ENCODE results near the gene C16orf95.
"Not testable (repeated sequence)": the region's sequence is repeated elsewhere in the genome, so short reads cannot be mapped to it uniquely, and the experiment has no call there.

Gene C16orf95

GRCh38 chr16:87346517-87347060 is 29.4 kb upstream of the C16orf95 start:
- no peak for DNase-seq (ENCODE audit: low read depth in 2 of 2)

GRCh38 chr16:87345726-87346424 is 28.7 kb upstream of the C16orf95 start:
- no peak for DNase-seq (ENCODE audit: low read depth in 2 of 2)

DNA sequence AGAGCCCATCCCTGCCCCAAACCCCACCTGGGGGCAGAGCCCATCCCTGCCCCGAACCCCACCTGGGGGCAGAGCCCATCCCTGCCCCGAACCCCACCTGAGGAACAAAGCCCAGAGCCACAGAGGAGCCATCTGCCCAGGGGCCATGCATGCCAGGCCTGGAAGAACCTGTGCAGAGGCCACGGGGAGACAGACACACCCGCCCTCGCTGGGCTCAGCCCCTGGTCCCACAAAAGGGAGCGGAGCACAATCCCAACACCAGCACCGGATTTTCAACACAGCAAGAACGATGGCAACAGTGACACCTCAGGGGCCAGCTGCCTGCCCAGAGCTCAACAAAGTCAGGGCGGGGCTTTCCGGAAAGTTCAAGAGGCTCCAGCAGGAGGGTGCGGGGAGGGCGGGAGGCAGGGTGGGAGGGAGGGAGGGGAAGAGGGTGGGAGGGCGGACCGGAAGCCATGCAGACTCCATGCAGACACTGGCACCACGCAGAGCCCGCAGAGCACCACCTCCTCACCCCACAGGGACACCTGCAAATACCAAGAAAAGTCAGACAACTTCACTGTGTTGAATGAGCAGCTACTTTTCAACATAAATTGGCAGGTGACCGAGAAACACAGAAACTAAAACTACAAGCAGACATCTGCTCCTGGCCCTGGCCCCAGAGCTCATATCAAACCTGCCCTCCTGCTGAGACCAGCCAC is 27.9 kb upstream of the C16orf95 start:
- DNase-seq (ENCODE audit: low read depth in 2 of 2) = peak; percentile 14 to 33

GRCh38 chr16:87344165-87344930 is 27.2 kb upstream of the C16orf95 start:
- no peak for DNase-seq (ENCODE audit: low read depth in 2 of 2)

DNA sequence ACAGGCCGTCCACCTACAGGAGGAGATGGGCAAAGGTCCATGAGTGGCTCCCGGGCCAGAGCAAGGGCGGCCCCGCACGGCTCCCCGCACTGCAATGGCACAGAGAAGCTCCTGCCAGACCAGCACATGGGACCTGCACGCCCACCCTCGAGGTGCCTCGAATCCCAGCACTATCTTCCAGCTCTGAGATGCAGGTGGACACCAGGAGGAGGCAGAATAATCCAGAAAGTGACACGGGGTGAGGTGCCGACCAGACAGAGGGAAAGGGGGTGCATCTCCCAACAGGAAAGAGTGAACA is 26.5 kb upstream of the C16orf95 start:
- DNase-seq (ENCODE audit: low read depth in 2 of 2) = no peak

DNA sequence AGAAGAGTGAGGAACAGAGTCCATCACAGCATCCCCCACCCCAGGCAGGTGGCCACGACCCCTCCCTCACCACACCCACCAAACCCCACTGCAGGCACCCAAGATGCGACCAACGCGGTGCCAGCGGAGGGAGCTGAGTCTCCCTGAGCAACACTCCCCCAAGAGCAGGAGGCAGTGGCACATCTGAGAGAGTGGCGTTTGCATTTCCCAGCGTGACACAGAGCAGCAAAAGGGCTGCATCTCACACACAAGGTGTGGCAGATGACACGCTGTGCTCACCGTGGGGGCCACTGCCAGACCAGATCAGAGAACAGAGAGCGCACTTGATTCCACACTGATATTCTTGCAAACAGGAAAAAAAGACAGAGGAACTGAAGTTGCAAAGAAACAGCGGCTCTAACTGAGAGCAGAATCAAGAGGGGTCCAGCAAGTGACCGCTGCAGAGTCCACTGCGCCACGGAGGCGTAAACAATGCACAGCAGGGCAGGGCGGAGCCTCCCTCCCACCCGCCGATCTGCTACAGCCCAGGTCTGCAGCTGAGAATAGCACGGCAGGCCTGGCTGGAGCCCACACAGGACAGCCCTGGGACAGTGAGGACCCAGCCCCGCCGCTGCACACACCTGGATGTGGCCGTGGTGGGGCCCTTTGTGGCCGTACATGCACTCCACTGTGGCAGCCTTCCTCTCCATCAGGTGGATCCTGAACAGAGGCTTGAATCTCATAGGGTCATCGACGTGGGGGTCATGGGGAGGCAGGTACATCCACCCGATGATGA is 26.0 kb upstream of the C16orf95 start:
- no peak for DNase-seq (ENCODE audit: low read depth in 2 of 2)

GRCh38 chr16:87342504-87342903 is 25.3 kb upstream of the C16orf95 start:
- no peak for DNase-seq (ENCODE audit: low read depth in 2 of 2)

DNA sequence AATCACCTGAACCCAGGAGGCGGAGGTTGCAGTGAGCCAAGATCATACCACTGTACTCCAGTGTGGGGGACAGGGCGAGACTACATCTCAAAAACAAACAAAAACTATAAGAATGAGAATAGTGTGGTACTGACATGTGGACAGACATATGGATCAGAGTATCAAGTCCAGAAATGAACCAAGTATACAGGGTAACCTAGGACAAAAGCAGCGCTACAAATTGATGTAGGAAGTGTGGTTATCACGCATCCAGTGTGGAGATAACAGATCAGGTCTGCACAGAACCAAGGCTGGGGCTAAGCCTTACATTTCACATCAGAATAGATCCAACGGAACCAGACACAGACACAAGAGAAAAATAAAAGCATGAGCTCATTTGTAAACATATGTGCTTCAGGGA is 23.0 kb upstream of the C16orf95 start:
- DNase-seq (ENCODE audit: low read depth in 2 of 2) = no peak

GRCh38 chr16:87339724-87340105 is 22.5 kb upstream of the C16orf95 start:
- not testable (repeated sequence) for DNase-seq (ENCODE audit: low read depth in 2 of 2)

- DNase-seq (ENCODE audit: low read depth in 2 of 2) = no peak
Measured at GRCh38 chr16:87339086-87339723, 22.0 kb upstream of the C16orf95 start.

DNA sequence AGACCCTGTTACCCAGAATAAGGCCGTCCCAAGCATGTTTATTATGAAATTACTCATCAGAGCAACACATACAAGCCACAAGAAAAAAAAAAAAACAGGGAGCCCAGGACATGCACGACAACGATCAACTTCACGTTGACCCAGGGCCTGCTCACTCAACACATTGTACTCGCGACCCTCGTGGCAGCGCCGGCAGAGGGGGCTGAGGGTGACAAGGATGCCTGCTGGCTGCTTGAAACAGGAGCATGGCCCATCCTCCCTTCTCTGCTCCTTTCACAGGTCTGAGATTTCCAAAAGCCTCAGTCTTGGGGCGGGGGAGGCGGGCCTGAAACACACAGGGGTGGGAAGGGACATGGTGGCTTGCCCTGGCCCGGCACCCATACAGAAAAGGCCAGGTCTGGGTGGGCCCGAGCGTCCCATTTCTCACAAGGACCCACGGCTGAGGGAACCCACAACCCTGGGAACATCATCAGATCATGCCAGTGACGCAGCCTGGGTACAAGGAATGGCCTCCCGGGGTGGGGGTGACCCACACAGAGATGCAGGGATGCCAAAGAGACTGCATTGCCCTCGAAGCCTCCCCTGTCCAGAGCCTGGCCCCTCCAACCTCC is 21.1 kb upstream of the C16orf95 start:
- DNase-seq (ENCODE audit: low read depth in 2 of 2) = no peak

DNA sequence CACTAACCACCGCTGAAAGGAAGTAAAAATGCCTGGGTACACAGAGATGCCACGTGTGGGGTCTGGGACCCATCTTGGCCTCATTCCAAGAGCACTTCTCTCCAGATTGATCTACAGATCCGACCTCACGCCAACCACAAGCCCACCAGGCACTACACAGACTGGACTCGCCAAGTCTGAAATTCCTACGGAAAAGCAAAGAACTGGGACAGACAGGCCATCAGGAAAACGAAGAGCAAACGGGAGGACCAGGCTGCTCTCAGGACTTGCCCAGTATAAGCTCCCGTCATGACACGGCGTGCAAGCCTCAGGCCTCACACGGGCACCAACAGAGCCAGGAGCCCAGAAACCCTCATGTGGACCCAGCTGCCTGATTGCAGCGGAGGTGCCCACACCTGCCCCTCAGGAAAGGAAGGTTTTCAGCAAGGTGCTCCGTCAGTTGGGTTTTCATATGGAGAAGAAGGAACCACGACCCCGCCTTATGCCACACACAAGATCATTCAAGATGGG is 20.1 kb upstream of the C16orf95 start:
- DNase-seq (ENCODE audit: low read depth in 2 of 2) = no peak

GRCh38 chr16:87336434-87337240 is 19.4 kb upstream of the C16orf95 start:
- no peak for DNase-seq (ENCODE audit: low read depth in 2 of 2)

DNA sequence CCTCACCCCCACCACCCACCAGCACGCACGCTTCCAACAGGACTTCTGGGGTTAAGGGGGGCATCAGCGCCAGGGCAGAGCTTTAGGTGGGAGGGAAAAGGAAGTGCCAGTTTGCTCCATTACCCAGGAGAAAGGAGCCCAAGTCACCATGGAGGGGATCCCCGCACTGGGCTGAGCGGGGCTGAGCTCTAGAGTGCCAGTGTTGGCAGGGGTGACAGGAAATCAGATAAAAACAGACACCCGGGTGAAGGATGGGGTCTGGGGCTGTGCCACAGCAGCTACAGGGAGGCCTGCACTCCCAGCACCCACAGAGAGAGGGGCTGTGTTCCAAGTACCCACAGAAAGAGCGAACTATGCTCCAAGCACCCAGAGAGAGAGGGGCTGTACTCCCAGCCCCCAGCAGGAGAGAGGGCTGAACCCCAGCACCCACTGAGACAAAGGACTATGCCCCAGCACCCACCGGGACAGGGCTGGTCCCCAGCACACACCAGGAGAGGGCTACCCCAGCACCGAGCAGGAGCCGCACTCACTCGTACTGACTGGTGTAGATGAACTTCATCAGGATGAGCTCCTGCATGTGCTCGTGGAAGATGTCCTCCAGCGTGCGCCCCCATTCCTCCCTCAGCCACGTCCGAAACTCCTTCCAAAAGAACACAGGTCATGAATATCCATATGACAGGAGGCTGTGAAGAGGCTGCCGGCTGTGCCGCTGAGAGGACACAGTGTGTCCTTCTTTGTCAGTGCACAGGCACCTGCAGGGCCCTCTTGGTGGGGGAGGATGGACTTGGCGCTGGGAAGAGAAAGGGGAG is 18.6 kb upstream of the C16orf95 start:
- no peak for DNase-seq (ENCODE audit: low read depth in 2 of 2)

DNA sequence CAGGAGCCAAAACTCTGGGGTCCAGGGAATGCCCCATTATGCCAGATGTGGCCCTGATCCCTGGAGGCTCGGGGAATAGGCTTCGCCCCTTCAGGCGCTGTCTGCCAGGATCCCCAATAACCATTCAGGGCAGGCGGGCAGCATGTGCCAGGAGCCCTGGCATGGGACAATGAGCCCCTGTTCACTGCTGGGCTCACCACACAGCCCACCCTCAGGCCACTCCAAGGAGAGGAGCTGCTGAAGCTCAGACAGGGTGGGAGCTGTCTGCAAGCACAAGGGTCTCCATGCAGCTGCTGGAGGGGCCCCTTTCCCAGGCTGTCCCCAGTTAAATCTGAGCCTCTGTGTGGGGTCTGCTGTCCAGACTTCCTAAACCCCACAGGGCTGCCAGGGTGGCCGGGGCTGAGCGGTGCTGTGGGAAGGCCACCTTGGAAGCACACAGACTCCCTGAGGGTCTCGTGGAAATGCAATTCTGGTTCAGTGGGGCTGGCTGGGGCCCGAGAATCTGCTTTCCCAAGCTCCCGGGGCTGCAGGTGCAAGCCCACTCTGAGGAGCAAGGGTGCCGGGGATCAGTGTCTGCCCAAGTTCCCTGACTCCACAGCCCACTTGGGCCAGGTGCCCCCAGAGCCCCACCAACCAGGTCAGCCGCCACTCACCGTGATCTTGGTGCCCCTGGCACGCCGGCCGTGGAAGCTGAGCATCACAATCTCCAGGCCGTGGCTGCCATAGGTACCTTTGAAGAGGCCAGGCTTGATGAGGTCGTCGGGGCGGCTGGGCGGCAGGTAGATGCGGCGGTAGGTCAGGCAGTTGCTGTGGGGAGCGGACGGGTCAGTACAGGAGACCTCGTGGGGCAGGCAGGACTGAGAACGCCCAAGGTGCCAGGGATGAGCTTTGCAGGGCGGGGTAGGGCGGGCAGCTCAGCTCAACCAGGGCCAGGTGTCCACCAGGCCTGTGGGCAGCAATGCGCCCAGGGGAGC is 17.7 kb upstream of the C16orf95 start:
- DNase-seq (ENCODE audit: low read depth in 2 of 2) = no peak

- DNase-seq (ENCODE audit: low read depth in 2 of 2) = no peak
Measured at GRCh38 chr16:87333581-87334331, 16.6 kb upstream of the C16orf95 start.

DNA sequence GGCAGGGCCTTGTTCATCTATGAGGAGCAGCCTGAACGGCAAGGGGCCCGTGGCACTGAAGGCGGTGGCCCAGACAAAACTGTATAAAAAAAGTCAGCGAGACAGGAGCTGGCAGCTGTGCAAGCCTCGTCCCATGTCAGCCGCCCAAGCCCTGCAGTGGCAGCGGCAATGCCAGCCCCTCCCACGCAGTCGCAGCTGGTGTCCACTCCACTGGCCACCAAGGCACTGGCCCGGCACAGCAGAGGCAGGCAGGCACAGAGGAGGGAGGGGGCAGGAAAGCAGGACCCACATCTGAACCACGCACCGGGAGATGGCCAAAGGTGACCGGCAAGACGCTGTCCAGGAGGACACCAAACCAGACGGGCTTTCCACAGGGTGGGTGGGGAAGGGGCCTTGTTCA is 15.9 kb upstream of the C16orf95 start:
- no peak for DNase-seq (ENCODE audit: low read depth in 2 of 2)

Measured in stimulated activated CD4-positive, alpha-beta T cell treated with anti-CD3 and anti-CD28 coated beads, Interleukin-15, amount 100 ng/mL, for 48 hours (primary cell).